DMS 273 (cell line): ENCODE data around the gene LPCAT1.
A peak's percentile ranks its signal among the peaks of the same experiment; 100 is the strongest.

Source experiments
- DNase-seq: peaks from one replicate; lab custom pipeline; 2025; ENCODE audit not compliant: unreplicated experiment; lab: John Stamatoyannopoulos, UW

Gene LPCAT1

DNA sequence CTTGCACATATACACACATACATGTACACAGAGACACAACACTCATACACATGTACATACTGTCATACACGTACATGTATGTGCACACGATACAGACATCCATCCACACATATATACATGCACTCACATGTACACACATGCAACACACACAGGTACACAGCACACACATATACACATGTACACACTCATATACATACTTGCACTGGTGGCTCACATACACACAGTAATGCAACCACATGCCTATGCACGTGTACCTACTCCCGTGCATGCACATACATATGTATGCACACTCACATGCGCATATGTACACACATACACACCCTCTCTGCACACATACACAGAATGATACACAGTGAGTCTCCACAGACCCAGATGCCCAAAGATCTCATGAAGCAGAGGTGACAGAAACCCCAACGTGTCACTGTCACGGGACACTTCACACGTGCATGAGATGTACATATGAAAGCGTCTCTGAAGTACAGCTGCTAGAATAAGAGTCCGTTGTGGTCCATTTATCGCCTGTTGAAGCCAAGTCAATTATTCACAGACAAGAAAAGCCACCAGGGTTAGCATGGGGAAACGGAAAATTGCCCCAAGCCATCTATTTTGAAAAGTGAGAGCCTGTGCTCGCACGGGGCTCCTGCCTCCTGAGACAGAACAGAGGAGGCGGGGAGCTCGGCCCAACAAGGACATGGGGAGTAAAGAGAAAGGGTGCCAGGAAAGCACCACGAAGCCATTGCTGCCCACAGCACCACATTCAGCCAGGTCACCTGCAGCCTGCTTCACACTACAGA is 24.9 kb downstream of the LPCAT1 start:
- DNase-seq, result no peak

DNA sequence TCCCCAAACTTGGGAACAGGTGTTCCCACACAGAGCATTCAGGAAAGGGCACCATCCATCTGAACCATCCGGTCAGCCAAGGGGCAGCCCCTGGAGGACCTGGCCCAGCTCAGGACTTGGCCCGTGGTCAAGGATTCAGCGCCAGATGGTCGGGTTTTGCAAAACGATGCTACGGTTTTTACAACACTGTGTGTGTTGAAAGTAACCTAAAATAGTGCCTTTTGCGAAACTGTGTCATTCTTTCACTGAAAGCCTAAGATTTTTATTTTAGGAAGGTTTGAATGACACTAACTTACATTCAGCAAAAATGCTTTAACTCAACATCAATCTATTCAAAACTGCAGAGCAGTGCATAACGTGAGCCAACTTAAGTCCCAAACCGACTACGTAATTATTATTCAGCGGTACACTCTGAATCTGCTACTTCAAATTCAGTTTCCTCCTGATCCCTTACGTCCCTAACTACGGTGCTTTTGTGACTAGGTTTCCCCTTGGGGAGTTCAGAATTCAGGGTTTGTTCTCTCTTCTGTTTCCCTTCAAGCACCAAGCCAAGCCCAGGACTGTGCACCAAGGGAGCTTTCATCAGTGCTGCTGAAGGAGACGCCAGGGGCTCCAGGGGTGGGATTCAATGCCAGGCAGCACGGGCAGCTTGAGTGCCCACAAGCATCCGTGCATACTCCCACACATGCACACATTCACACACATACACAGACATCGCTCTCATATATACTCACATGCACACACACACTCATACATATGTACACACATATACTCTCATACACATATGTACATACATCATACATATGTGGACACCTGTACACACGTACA is 25.8 kb downstream of the LPCAT1 start:
- DNase-seq, result peak; percentile 28

- no peak for DNase-seq
These were observed 26.4 kb downstream of the LPCAT1 start for GRCh38 chr5:1497242-1497777.

DNA sequence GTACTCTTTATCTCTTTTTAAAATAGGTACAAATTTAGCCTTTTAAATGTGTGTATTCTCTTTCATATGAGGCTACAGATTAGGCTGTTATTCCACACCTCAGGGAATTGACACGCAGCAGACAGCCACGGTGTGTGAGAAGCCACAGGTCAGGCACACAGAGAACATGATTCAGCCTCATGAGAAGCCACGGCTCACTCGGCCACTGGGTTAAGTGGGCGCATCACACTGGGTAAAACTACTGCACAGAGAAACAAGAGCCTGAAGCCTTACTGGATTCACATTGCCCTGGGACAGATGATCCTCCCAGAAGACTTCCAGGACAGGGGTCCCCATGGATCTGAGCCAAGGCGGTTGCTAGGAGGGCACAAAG is 28.2 kb downstream of the LPCAT1 start:
- no peak for DNase-seq

GRCh38 chr5:1494780-1495524 is 28.8 kb downstream of the LPCAT1 start:
- no peak for DNase-seq

GRCh38 chr5:1493941-1494340 is 29.8 kb downstream of the LPCAT1 start:
- DNase-seq, result no peak

- DNase-seq, result no peak
These were observed 30.3 kb downstream of the LPCAT1 start for GRCh38 chr5:1493413-1493812.

DNA sequence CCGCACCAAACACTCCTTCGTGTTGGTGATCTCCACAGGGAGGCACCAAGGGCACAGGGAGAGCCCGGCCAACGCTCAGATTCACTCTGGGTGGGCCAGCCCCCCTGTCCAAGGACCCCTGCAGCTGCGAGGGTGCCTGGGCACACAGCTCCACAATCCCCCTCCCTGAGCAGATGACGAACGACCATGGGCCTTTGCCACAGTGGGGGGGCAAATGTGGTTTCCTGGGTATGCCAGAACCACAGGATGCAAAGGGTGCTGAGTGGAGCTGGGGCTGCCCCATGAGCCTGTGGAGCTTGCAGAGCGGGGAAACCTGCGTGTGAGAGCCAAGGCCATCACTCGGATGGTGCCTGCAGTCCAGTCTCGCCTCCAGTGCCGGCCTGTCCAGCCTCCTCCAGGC is 31.0 kb downstream of the LPCAT1 start:
- DNase-seq, result no peak

- DNase-seq, result no peak
These were observed 33.4 kb downstream of the LPCAT1 start for GRCh38 chr5:1490376-1490775.

GRCh38 chr5:1489754-1490153 is 34.0 kb downstream of the LPCAT1 start:
- no peak for DNase-seq

DNA sequence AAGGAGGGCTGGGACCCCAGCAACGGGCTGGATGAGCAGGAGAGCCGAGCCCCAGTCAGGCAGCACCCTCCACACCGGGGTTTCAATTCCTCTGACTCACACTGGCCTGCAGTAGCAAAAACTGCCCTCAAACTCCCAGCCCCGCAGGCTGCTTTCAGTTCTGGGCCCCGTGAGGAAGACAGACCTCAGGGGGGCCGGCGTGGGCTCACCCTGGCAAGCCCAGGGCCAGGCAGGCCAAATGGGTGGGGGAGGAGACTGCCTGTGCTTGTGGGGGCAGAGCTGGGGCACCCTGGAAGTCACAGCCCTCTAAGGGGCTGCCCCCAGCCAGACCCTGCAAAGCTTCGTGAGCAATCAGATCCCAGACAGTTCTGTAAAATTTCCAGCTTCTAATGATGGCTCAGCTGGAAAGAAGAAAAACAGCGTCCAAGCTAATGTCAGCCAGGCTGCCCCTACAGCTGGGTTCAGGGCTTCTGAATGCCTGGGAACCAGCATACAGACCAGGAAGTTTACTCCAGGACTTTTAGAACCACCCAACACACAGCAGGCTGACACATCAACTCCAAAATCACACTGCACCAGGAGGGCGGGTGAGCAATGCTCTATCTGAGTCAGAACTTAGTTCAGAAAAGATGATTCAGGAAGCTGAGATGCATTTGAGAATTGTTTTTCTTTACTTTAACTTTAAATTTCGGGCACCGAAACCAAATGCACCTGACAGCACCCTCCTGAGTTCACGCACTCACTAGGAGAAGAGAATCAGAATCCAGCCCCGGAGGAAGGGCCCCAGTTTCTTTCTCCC is 34.7 kb downstream of the LPCAT1 start:
- DNase-seq, result no peak

- no peak for DNase-seq
These were observed 36.5 kb downstream of the LPCAT1 start for GRCh38 chr5:1487079-1487764.

GRCh38 chr5:1486271-1486670 is 37.5 kb downstream of the LPCAT1 start:
- DNase-seq, result no peak

DNA sequence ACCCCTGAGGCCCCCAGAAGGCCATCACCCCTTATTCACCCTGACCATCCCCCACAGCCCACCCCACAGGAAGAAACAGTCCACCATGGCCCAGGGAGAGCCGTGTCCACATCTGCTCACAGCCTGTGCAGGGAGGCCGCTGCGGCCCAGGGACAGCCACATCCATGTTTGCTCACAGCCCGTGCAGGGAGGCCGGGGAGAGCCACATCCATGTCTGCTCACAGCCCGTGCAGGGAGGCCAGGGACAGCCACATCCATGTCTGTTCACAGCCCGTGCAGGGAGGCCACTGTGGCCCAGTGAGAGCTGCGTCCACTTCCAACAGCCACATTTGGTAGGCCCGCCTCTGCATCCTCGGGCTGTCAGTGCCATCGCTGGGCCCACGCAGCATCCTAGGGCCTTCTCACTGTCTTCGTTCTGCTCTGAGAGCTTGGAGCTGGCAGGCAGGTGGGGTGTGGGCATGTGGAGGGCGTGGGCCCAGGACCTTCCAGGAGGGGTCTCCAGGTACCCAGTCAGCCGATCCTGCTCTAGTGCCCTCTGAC is 38.1 kb downstream of the LPCAT1 start:
- no peak for DNase-seq

- DNase-seq, result no peak
These were observed 38.8 kb downstream of the LPCAT1 start for GRCh38 chr5:1484730-1485578.

DNA sequence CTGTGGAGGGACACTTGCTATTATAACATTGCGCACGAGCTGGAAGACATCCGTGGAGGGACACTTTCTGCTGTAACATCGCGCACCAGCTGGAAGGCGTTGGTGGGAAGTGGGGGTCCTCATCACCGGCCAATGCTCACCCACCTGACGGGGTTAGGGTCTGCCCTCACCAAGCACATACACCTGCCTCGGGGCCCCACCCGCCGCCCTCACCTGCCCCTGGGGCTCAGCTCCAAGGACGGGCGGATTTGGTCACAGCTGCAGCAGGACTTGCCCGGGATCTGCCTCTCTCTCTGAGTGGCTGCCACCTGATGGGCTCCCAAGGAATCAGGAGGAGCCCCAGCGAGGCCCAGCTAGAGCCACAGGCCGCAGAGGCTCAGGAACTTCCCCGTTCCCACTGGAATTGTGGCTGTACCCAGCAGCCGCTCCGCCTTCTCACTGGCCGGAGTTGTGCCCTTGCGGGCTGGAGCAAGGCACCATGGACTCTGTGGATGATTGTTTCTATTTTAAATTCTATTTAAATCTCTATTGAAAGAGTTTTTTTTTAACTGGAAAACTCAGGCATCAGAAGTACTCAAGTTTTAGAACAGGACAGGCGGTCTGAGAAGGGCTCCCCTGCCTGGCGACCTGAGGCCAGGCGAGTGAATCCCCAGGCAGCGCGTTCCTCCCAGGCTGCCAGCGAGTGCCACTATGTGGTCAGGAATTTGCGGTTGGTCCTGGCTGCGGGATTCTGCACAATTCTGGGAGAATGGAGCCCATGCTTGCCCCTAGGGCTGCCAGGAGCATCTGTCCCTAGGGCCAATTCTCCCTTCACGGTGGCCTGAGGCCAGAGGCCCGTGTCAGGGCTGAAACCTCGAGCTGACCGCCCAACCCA is 39.7 kb downstream of the LPCAT1 start:
- DNase-seq, result no peak

- DNase-seq, result no peak
These were observed 40.7 kb downstream of the LPCAT1 start for GRCh38 chr5:1483064-1483463.

DNA sequence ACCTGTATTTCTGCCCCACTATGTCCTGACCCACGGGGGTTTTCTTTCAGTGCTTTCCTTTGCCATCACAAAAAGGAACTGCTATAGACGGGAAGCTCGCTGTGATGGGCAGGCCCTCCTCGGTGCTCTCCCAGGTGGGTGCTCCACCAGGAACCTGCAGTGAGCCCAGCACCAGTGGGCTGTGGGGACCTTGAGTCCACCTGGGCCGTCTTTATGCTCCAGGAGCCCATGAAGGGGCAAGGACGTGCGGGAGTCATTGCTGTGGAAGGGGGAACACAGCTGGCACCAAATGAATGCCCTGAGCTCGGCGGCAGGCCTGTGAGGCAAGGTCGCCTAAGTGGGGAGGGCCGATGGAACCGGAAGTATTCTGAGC is 41.8 kb downstream of the LPCAT1 start:
- no peak for DNase-seq
